ENCODE data around the gene RGR.

The RGR gene

GRCh38 chr10:84247496-84247895 is 2.6 kb downstream of the RGR start:
- no peaks in the 10 kb centered on the region for H3K9me3 ChIP-seq (ENCODE audit: low read length)
- no peak overlapping the region for H3K27ac ChIP-seq (ENCODE audit: low read depth, low read length, poor library complexity, severe bottlenecking)
- no peak overlapping the region for H3K9ac ChIP-seq (ENCODE audit: low read length)
- no peaks in the 10 kb centered on the region for H3K36me3 ChIP-seq (ENCODE audit: insufficient read depth, low read length)
- H3K79me2 ChIP-seq (ENCODE audit: insufficient read depth, low read length), result no peaks in the 10 kb centered on the region
- H3K9me2 ChIP-seq (ENCODE audit: low read depth, low read length), result no peaks in the 10 kb centered on the region
- H3F3A ChIP-seq (ENCODE audit: insufficient read depth, low read length), result no peaks in the 10 kb centered on the region
- no peak overlapping the region for H3K4me2 ChIP-seq (ENCODE audit: low read length)
- H3K4me1 ChIP-seq (ENCODE audit: insufficient read depth, low read length, severe bottlenecking), result no peaks in the 10 kb centered on the region
- no peak overlapping the region for H3K4me3 ChIP-seq (ENCODE audit: low read depth, low read length, poor library complexity, severe bottlenecking)
- H3K27me3 ChIP-seq (ENCODE audit: insufficient read depth, low read length), result no peaks in the 10 kb centered on the region
- TF ChIP-seq CTCF (IDR thresholded peaks at IDR 0.05; ENCODE audit: low read length) (no peak), EZH2 (IDR thresholded peaks at IDR 0.05; ENCODE audit: borderline replicate concordance, low read length) (no peak)
- no peak overlapping the region for H2AFZ ChIP-seq (ENCODE audit: low read length)
- no peaks in the 10 kb centered on the region for H4K20me1 ChIP-seq (ENCODE audit: insufficient read depth, low read length)

- no peak overlapping the region for H2AFZ ChIP-seq (ENCODE audit: low read length)
- no peaks in the 10 kb centered on the region for H3K9me3 ChIP-seq (ENCODE audit: low read length)
- no peak for TF ChIP-seq EZH2 (IDR thresholded peaks at IDR 0.05; ENCODE audit: borderline replicate concordance, low read length)
- H3K27ac ChIP-seq (ENCODE audit: low read depth, low read length, poor library complexity, severe bottlenecking), result no peak overlapping the region
- H3K9me2 ChIP-seq (ENCODE audit: low read depth, low read length), result no peaks in the 10 kb centered on the region
- H3F3A ChIP-seq (ENCODE audit: insufficient read depth, low read length), result no peaks in the 10 kb centered on the region
- H3K79me2 ChIP-seq (ENCODE audit: insufficient read depth, low read length), result no peaks in the 10 kb centered on the region
- H3K27me3 ChIP-seq (ENCODE audit: insufficient read depth, low read length), result no peaks in the 10 kb centered on the region
- no peaks in the 10 kb centered on the region for H4K20me1 ChIP-seq (ENCODE audit: insufficient read depth, low read length)
- H3K36me3 ChIP-seq (ENCODE audit: insufficient read depth, low read length), result no peaks in the 10 kb centered on the region
- H3K9ac ChIP-seq (ENCODE audit: low read length), result no peak overlapping the region
- no peak overlapping the region for H3K4me2 ChIP-seq (ENCODE audit: low read length)
- H3K4me3 ChIP-seq (ENCODE audit: low read depth, low read length, poor library complexity, severe bottlenecking), result no peak overlapping the region
- H3K4me1 ChIP-seq (ENCODE audit: insufficient read depth, low read length, severe bottlenecking), result no peaks in the 10 kb centered on the region
These were observed 3.9 kb downstream of the RGR start for GRCh38 chr10:84248794-84249193.

- Histone ChIP-seq H4K20me1 (ENCODE audit: insufficient read depth, low read length) (no peaks in the 10 kb centered on the region), H3K4me3 (ENCODE audit: low read depth, low read length, poor library complexity, severe bottlenecking) (no peak overlapping the region), H3K9me2 (ENCODE audit: low read depth, low read length) (no peaks in the 10 kb centered on the region), H3K27ac (ENCODE audit: low read depth, low read length, poor library complexity, severe bottlenecking) (no peak overlapping the region), H3K36me3 (ENCODE audit: insufficient read depth, low read length) (no peaks in the 10 kb centered on the region), H3K4me2 (ENCODE audit: low read length) (no peak overlapping the region), H3F3A (ENCODE audit: insufficient read depth, low read length) (no peaks in the 10 kb centered on the region), H3K9ac (ENCODE audit: low read length) (no peak overlapping the region), H3K9me3 (ENCODE audit: low read length) (no peaks in the 10 kb centered on the region), H3K79me2 (ENCODE audit: insufficient read depth, low read length) (no peaks in the 10 kb centered on the region), H2AFZ (ENCODE audit: low read length) (no peak overlapping the region), H3K4me1 (ENCODE audit: insufficient read depth, low read length, severe bottlenecking) (no peaks in the 10 kb centered on the region), H3K27me3 (ENCODE audit: insufficient read depth, low read length) (no peaks in the 10 kb centered on the region)
- TF ChIP-seq EZH2 (IDR thresholded peaks at IDR 0.05; ENCODE audit: borderline replicate concordance, low read length), result no peak
- no peak for TF ChIP-seq CTCF (IDR thresholded peaks at IDR 0.05; ENCODE audit: low read length)
These were observed 10.0 kb downstream of the RGR start for GRCh38 chr10:84254552-84255478.
